Type B pancreatic cell (in vitro differentiated cells): ENCODE results near the gene NID1. TPM values are rescaled to one million over a fixed set of nuclear protein-coding genes. Genes with fewer than 3 reads are reported as not detected.

Experiments
- DNase-seq: peaks from one replicate; pipeline ENCODE4 v3.0.0; 2021; ENCODE audit warnings: mixed read lengths; ENCODE audit not compliant: unreplicated experiment; ENCODE audit errors: extremely low spot score
- H3K27ac Mint-ChIP-seq: 2 replicates; pipeline ENCODE4 v1.8.0; 2021; ENCODE audit warnings: mild to moderate bottlenecking, mixed read lengths
- H3K27me3 Mint-ChIP-seq: 2 replicates; pipeline ENCODE4 v1.8.0; 2021; ENCODE audit warnings: mixed read lengths
- H3K36me3 Mint-ChIP-seq: 2 replicates; pipeline ENCODE4 v1.8.0; 2021; ENCODE audit warnings: mixed read lengths
- H3K4me1 Mint-ChIP-seq: one replicate; pipeline ENCODE4 v1.8.0; 2021; ENCODE audit warnings: mixed read lengths; ENCODE audit not compliant: unreplicated experiment
- H3K4me3 Mint-ChIP-seq: 2 replicates; pipeline ENCODE4 v1.8.0; 2021; ENCODE audit warnings: mild to moderate bottlenecking, mixed read lengths
- H3K9me3 Mint-ChIP-seq: 2 replicates; pipeline ENCODE4 v1.8.0; 2021; ENCODE audit warnings: mixed read lengths
- CTCF ChIP-seq: fragments of 200-600 bp; sonication (generic); conservative IDR thresholded peaks from 2 replicates; pipeline ENCODE4 v1.5.0; 2021; ENCODE audit warnings: antibody characterized with exemption, mild to moderate bottlenecking
- total RNA-seq: library from RNA; stranded (reverse); gene quantifications from 2 replicates; pipeline ENCODE4 v1.2.1, GENCODE V29; 2021; ENCODE audit warnings: low replicate concordance

The NID1 gene
- total RNA-seq, 1 donor from 2014 or later = 65.6 TPM

- DNase-seq = no peak
- H3K27me3 Mint-ChIP-seq = no peaks in the 10 kb centered on the region
- H3K9me3 Mint-ChIP-seq = no peaks in the 10 kb centered on the region
- H3K4me3 Mint-ChIP-seq = no peak overlapping the region
- TF ChIP-seq CTCF = no peak
- no peak overlapping the region for H3K27ac Mint-ChIP-seq
- H3K36me3 Mint-ChIP-seq = no peaks in the 10 kb centered on the region
- H3K4me1 Mint-ChIP-seq = no peaks in the 10 kb centered on the region
Measured at GRCh38 chr1:235960809-235961208, 104.1 kb downstream of the NID1 start.

GRCh38 chr1:235958021-235958420, 106.9 kb downstream of the NID1 start:
- DNase-seq = no peak
- H3K9me3 Mint-ChIP-seq = no peaks in the 10 kb centered on the region
- H3K27ac Mint-ChIP-seq = no peak overlapping the region
- H3K36me3 Mint-ChIP-seq = no peaks in the 10 kb centered on the region
- no peaks in the 10 kb centered on the region for H3K27me3 Mint-ChIP-seq
- TF ChIP-seq CTCF = no peak
- H3K4me1 Mint-ChIP-seq = no peaks in the 10 kb centered on the region
- H3K4me3 Mint-ChIP-seq = no peak overlapping the region

- Mint-ChIP-seq H3K27me3 (no peaks in the 10 kb centered on the region), H3K27ac (no peak overlapping the region), H3K36me3 (no peaks in the 10 kb centered on the region), H3K4me1 (no peaks in the 10 kb centered on the region), H3K9me3 (peaks cover 3% of the 10 kb centered on the region), H3K4me3 (no peak overlapping the region)
- no peak for TF ChIP-seq CTCF
- DNase-seq = no peak
Measured at GRCh38 chr1:235955777-235956176, 109.1 kb downstream of the NID1 start.

- no peak for DNase-seq
- Mint-ChIP-seq H3K9me3 (peaks cover 4% of the 10 kb centered on the region), H3K27me3 (no peaks in the 10 kb centered on the region), H3K4me1 (no peaks in the 10 kb centered on the region), H3K36me3 (no peaks in the 10 kb centered on the region), H3K4me3 (no peak overlapping the region), H3K27ac (no peak overlapping the region)
- no peak for TF ChIP-seq CTCF
Measured at GRCh38 chr1:235954306-235955283, 110.3 kb downstream of the NID1 start.

GRCh38 chr1:235953801-235954200, 111.1 kb downstream of the NID1 start:
- DNase-seq = no peak

More at GRCh38 chr1:235953801-235954200, 111.1 kb downstream of the NID1 start:
- no peak overlapping the region for H3K27ac Mint-ChIP-seq
- H3K36me3 Mint-ChIP-seq = no peaks in the 10 kb centered on the region
- peaks cover 1% of the 10 kb centered on the region for H3K27me3 Mint-ChIP-seq
- TF ChIP-seq CTCF = no peak
- H3K9me3 Mint-ChIP-seq = peaks cover 4% of the 10 kb centered on the region
- H3K4me3 Mint-ChIP-seq = no peak overlapping the region
- H3K4me1 Mint-ChIP-seq = peaks cover 3% of the 10 kb centered on the region
